ENCODE results near the gene CFAP299.

- no peak for TF ChIP-seq SUZ12 (IDR thresholded peaks at IDR 0.05; ENCODE audit: extremely low read depth, insufficient read depth, insufficient read length)
- TF ChIP-seq YY1 (IDR thresholded peaks at IDR 0.05; ENCODE audit: insufficient read depth, insufficient read length), result no peak
Observed at GRCh38 chr4:80388284-80388607, 52.7 kb downstream of the CFAP299 start.
